BJ (cell line): ENCODE data around the gene DIS3L. TPM values are rescaled to one million over a fixed set of nuclear protein-coding genes. Genes with fewer than 3 reads are reported as not detected.

Experiments
- CTCF ChIA-PET: fragments of 350-600 bp; formaldehyde crosslinking; extraction: SDS; loops from one replicate; lab custom pipeline; 2021; ENCODE audit warnings: antibody characterized with exemption, inconsistent platforms; lab: Yijun Ruan, JAX
- POLR2A ChIA-PET: fragments of 300-600 bp; sonication (Branson Sonifier 250); formaldehyde crosslinking; extraction: SDS; loops from one replicate; lab custom pipeline; 2021; ENCODE audit warnings: antibody characterized with exemption; lab: Charles Lee
- DNase-seq: peaks from one replicate; pipeline ENCODE4 v3.0.0-alpha.2; 2011; ENCODE audit warnings: low read depth
- H3K27me3 ChIP-seq: 2 replicates; pipeline ENCODE4 v1.6.0; 2011; ENCODE audit warnings: low read length; ENCODE audit not compliant: control insufficient read depth, insufficient read depth
- H3K36me3 ChIP-seq: 2 replicates; pipeline ENCODE4 v1.5.1; 2011; ENCODE audit warnings: low read length; ENCODE audit not compliant: control insufficient read depth, insufficient read depth
- H3K4me3 ChIP-seq: 2 replicates; pipeline ENCODE4 v1.5.1; 2011; ENCODE audit warnings: low read depth, mild to moderate bottlenecking, control low read depth, low read length
- polyA plus RNA-seq: library from polyadenylated mRNA; depleted of rRNA; stranded (reverse); fragments of >200 nt; gene quantifications from 2 replicates; pipeline ENCODE4 v1.2.3, GENCODE V29; 2011
- TF ChIP-seq, protein P1 (sequence below): IDR thresholded peaks from 2 replicates; pipeline ENCODE4 v1.5.1; 2011; ENCODE audit warnings: low read depth, mild to moderate bottlenecking, control low read depth, inconsistent platforms, low read length, moderate library complexity; ENCODE audit not compliant: insufficient read depth

Gene DIS3L
- polyA plus RNA-seq, 1 experiment: 9.2 TPM

DNA sequence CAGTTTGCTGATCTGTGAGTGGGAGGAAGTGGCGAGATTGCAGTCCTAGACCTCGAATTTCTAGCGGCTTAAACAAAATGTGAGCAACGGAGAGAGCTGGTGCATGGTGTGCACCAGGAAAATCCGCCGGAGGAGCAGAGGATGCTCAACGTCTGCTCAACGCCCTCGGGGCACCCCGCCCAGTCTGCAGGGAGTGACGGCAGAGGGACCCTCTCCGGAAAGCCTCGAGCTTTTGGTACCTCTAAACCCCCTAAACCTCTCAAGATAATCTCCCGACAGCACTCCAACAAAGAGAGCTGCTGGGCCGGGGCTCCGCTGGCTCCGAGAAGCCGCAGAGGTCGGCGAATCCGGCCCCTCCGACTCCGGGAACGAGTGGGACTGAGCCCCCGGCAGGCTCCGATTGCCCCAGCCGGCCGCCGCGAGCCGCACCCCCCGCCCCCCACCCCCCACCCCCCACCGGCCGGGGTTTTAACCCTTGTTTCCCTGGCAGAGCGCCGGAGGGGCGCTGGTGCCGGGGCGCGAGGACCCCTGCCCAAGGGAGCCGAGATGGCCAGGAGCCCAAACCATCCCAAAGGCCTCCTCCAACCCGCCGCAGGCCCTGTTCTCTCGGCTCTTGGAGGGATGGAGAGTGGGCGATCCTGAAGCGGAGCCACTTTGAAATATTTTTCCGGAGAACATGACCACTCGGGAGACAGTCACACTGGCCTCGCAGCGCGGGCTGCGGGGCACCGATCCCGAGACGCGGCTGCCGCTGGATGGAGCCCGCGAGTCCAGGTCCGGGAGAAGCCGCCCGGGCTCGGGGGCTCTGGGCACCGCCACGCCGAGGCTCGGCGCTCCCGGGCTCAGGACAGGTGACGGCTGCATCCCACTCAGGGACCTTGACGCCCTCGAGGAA is 41.3 kb upstream of the DIS3L start:
- TF ChIP-seq, protein P1, sequence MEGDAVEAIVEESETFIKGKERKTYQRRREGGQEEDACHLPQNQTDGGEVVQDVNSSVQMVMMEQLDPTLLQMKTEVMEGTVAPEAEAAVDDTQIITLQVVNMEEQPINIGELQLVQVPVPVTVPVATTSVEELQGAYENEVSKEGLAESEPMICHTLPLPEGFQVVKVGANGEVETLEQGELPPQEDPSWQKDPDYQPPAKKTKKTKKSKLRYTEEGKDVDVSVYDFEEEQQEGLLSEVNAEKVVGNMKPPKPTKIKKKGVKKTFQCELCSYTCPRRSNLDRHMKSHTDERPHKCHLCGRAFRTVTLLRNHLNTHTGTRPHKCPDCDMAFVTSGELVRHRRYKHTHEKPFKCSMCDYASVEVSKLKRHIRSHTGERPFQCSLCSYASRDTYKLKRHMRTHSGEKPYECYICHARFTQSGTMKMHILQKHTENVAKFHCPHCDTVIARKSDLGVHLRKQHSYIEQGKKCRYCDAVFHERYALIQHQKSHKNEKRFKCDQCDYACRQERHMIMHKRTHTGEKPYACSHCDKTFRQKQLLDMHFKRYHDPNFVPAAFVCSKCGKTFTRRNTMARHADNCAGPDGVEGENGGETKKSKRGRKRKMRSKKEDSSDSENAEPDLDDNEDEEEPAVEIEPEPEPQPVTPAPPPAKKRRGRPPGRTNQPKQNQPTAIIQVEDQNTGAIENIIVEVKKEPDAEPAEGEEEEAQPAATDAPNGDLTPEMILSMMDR: peak; percentile 74
- no peaks in the 10 kb centered on the region for H3K36me3 ChIP-seq
- ChIA-PET CTCF (interaction anchor here (0.6 to 2.0 kb wide), 11 partner anchors 12 to 247 kb away, joined by 3 to 8 read pairs (median 3); no protein-coding TSS in a partner anchor), POLR2A (no interaction called here)
- H3K4me3 ChIP-seq: peak overlapping the region; percentile 36
- DNase-seq: no peak
- peaks cover 58% of the 10 kb centered on the region for H3K27me3 ChIP-seq

DNA sequence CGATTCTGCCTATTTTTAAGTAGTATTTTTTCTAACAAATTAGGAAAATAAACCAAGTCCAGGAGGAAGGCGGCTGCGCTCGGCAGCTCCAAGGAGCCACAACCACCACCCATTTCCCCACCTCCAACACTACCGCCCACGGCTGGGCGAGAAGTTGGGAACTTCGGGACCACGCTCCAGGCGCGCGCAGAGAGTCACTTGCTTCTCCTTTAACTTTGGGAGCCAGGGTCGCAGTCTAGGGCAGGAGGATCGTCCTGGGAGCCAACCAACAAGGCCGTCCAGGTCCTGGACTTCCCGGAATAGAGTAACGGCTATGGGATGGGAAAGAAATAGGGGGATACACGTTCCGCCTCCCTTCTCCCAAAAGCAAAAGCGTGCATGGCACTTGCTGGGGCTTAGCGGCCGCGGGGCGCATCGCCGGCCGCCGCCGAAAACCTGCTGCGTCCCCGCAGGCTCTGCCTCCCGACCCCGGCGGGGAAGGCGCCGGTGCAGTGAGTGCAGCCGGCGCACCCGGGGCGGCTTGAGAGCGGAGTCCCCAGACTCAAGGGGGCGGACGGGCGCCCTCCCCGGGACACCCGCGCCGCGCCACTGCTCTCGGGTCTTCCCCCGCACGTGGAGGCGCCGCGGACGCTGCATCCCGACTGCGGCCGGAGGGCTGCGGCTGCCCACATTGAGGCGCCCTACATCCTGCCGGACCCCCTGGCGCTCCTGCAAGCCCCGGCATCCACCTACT is 40.5 kb upstream of the DIS3L start:
- Histone ChIP-seq H3K4me3 (peak overlapping the region; percentile 36), H3K27me3 (peaks cover 60% of the 10 kb centered on the region), H3K36me3 (no peaks in the 10 kb centered on the region)
- CTCF ChIA-PET: interaction anchor here (0.6 to 1.0 kb wide), 5 partner anchors 13 to 205 kb away, joined by 3 to 4 read pairs (median 3); no protein-coding TSS in a partner anchor
- POLR2A ChIA-PET: no interaction called here
- no peak for DNase-seq
- TF ChIP-seq, protein P1: no peak

DNA sequence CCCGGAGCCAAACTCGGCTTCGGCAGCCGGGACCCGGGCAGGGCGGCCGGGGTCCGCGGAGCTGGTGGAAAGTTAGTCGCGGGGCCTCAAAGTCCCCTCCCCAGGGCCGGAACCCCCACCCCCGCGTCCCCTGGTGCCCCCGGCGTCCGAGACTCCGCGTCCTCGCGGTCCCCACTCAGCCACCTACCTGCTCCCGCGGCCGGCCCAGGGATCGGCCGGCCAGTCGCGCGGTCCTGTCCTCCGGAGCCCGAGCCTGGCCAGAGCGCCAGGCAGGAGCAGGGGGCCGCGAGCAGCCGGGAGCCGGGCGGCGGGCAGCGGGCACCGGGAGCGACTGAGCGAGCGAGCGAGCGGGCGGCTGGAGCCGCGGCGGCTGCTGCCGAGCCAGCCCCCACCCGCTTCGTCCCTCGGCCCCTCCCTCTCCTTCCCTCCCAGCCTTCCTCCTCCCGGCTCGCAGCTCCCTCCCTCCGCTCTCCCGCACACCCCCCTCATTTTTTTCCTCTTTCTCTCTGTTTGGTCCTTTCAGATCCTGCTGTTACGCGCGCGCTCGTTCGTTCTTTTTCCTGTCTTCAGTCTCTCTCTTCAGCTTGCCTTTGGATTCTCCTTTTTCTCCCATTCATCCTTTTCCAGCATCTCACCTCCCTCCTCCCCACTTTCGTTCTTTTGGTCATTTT is 39.8 kb upstream of the DIS3L start, which contains the start of gene MEGF11:
TSS of gene MEGF11 (minus strand) at position 333 of the 671 bp plus-strand sequence. CDS start 125,347 bp downstream, outside the sequence.
- ChIA-PET CTCF (interaction anchor here (1.0 kb wide), 1 partner anchor 22 kb away, joined by 3 read pairs; no protein-coding TSS in a partner anchor), POLR2A (no interaction called here)
- Histone ChIP-seq H3K4me3 (peak within 1 kb of the TSS; percentile 36), H3K36me3 (no peaks in the 10 kb centered on the region), H3K27me3 (peaks cover 60% of the 10 kb centered on the region)
- TF ChIP-seq, protein P1: no peak
- DNase-seq: no peak

DNA sequence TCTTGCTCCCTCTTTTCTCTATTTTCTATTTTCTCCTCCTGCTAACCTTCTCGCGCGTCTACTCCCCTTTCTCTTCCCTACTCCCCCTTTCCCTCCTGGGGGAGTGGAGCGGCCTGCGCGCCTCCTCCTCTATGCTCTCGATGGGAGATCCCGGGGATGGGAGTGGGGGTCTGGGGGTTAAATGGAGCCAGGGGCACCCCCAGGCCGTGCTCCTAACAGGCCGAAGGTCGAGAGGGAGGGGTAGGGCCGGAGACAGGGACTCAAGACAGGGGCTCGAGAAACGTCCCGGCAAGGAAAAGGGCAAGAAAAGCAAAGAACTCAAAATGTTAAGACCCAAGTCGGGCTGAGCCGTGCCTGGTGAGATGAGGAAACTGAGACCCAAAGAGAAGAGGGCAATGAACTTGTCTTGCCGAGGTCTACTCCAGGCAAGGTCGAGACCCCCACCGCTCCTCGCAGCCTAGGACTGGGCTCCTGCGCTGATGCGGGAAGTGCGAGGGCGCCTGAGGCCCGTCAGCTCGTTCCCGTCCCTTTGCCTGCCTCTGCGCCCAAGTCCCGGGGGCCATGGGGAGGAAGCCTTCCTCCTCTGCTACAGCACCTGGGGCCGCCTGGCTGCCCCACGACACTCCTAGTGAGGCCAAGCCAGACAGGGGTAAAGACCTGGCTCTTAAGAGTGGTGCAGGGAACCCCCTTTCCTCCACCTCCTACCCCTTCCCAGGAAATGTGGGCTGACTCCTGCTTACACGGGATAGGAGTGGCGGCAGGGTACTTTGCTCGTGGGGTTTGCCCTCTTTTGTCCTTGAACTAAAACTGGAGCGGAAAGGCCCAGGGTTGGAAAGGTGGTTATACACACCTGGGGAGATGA is 39.0 kb upstream of the DIS3L start:
- Histone ChIP-seq H3K27me3 (peaks cover 60% of the 10 kb centered on the region), H3K36me3 (no peaks in the 10 kb centered on the region), H3K4me3 (peak overlapping the region; percentile 36; the same call in 1 of the 2 replicates)
- TF ChIP-seq, protein P1: no peak
- ChIA-PET CTCF (interaction anchor here (0.9 to 1.0 kb wide), 2 partner anchors 21 to 33 kb away, joined by 3 read pairs; no protein-coding TSS in a partner anchor), POLR2A (no interaction called here)
- no peak for DNase-seq
